Psoas muscle (tissue), 8 donors: ENCODE results near the gene MCIDAS. TPM values are rescaled to one million over a fixed set of nuclear protein-coding genes. Genes with fewer than 3 reads are reported as not detected.
A peak's percentile ranks its signal among the peaks of the same experiment; 100 is the strongest.

Experiments used
- ATAC-seq, 4 donors: fragments of 200-7000 bp; cut with Tn5 transposase; one replicate each; pipeline ENCODE4 v1.9.1; 2020; ENCODE audit warnings: moderate library complexity in 3 of 4, mild to moderate bottlenecking in 2 of 4
- DNase-seq, 2 donors: peaks; one replicate each; pipeline ENCODE4 v3.0.0-alpha.2; 2020
- H3K27ac ChIP-seq: fragments of 200-600 bp; one replicate; pipeline ENCODE4 v1.8.0; 2022
- H3K27me3 ChIP-seq, 3 donors: fragments of 200-600 bp in 1 of 3; one replicate each; pipeline versions ENCODE4 v1.6.1 to v1.8.0; 2013 to 2022; ENCODE audit warnings: low read length in 2 of 3, mild to moderate bottlenecking in 2 of 3, moderate library complexity in 1 of 3; ENCODE audit not compliant: insufficient read depth in 3 of 3
- H3K36me3 ChIP-seq, 2 donors: fragments of 200-600 bp in 1 of 2; one replicate each; pipeline versions ENCODE4 v1.6.1 to v1.8.0; 2013 to 2022; ENCODE audit warnings: low read depth in 1 of 2, mild to moderate bottlenecking in 1 of 2, moderate library complexity in 1 of 2; ENCODE audit not compliant: insufficient read depth in 1 of 2
- H3K4me1 ChIP-seq: fragments of 200-600 bp; one replicate; pipeline ENCODE4 v1.8.0; 2022
- H3K4me3 ChIP-seq: fragments of 200-600 bp; one replicate; pipeline ENCODE4 v1.8.0; 2022; ENCODE audit warnings: mild to moderate bottlenecking
- H3K9me3 ChIP-seq: fragments of 200-600 bp; one replicate; pipeline ENCODE4 v1.8.0; 2022
- WGBS, 3 donors: extraction: QIAGEN DNeasy Blood & Tissue Kit; methylation state at CpG; one replicate each; pipeline versions ENCODE4 v1.1.6 to v1.1.7; 2013; 5-methylcytosine and 5-hydroxymethylcytosine counted together
- intact Hi-C, 2 donors: fragments of 100-400 bp; cut with DNase I; formaldehyde crosslinking; loops; one replicate each; pipeline versions ENCODE4 v1.11.0 to v1.14.2; 2022
- polyA plus RNA-seq, 3 donors: library from polyadenylated mRNA; stranded (reverse); fragments of 200-250 nt; gene quantifications; one replicate each; pipeline ENCODE4 v1.2.3, GENCODE V29; 2013
- total RNA-seq, 4 donors: library from RNA; stranded (reverse); fragmentation: NEBNext Ultra II Directional in 2 of 4; extraction: Animal tissue kit (Norgen Biotek cat#: 25700) in 2 of 4; gene quantifications; one replicate each; pipeline versions ENCODE4 v1.2.1 to v1.2.4, GENCODE V29; 2021 to 2023
- TF ChIP-seq, protein P1 (sequence below): fragments of 200-600 bp; IDR thresholded peaks from one replicate; pipeline ENCODE4 v1.8.0; 2022; ENCODE audit warnings: antibody characterized with exemption
- donor health status: healthy with polysubstance abuse.
- donor health status: DM: no; HTN: no; CAD: no; lungs with moderate emphysema.
- donor health status: Bipolar disorder and iron deficiency.
- donor health status: healthy.
- donor health status: DM: yes; HTN: yes; CAD: no.
- donor health status: DM: no; HTN: no; CAD: no.
- donor health status: DM: no; HTN: no; CAD: no.
- donor health status: DM: yes; HTN: yes; CAD: no.

Gene MCIDAS
- total and polyA plus RNA-seq, 7 donors: not detected

DNA sequence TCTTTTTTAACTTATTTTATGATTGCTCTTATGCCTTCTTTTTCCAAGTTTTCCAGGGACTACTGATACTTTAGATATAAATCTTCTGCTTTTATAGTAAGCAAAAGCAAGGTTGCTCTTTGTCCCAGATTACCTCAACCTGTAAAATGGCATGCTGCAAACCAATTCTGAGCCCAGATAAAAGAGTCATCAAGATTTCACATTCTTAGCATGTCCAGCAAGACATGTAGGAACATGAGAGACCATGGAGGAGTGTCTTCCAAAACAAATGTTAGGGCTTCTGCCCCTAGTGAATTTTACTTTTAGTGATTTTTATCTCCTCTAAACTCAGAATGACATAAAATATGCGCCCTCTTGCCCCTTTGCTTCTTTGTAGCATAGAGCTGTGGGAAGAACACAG, 47.1 kb downstream of the MCIDAS start:
- 41 to 72% (median 69%) methylated on average over 1 of the region's 1 CpG for WGBS, 3 donors
- Histone ChIP-seq H3K9me3 (no peaks in the 10 kb centered on the region), H3K4me1 (peaks cover 6% of the 10 kb centered on the region), H3K27ac (no peak overlapping the region), H3K4me3 (no peak overlapping the region), H3K36me3 (no peaks in the 10 kb centered on the region), H3K27me3 (peaks cover 5 to 59% (median 11%) of the 10 kb centered on the region in 3 donors)
- no peak for ATAC-seq
- intact Hi-C loops: no loop called here
- TF ChIP-seq, protein P1, sequence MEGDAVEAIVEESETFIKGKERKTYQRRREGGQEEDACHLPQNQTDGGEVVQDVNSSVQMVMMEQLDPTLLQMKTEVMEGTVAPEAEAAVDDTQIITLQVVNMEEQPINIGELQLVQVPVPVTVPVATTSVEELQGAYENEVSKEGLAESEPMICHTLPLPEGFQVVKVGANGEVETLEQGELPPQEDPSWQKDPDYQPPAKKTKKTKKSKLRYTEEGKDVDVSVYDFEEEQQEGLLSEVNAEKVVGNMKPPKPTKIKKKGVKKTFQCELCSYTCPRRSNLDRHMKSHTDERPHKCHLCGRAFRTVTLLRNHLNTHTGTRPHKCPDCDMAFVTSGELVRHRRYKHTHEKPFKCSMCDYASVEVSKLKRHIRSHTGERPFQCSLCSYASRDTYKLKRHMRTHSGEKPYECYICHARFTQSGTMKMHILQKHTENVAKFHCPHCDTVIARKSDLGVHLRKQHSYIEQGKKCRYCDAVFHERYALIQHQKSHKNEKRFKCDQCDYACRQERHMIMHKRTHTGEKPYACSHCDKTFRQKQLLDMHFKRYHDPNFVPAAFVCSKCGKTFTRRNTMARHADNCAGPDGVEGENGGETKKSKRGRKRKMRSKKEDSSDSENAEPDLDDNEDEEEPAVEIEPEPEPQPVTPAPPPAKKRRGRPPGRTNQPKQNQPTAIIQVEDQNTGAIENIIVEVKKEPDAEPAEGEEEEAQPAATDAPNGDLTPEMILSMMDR: no peak
- no peak for DNase-seq

DNA sequence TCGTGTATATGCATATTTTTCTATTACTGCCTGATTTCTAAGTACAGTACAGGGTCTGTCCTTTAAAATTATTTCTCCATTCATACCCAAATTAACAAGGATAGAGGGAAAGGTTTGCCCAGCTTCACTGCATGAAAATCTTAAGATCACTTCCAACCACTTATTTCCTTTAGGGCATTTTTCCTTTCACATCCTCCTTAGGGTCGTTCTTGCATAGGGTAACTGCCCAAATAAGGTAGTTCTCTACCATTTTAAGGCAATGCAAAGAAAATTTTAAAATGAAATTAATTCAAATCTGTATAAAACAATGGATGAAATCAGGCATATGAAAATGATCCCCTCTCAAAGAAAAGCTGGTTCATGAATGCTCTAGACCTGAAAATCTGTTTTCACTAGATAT, 50.0 kb downstream of the MCIDAS start:
- 29 to 40% (median 33%) methylated on average over 2 of the region's 2 CpGs for WGBS, 3 donors
- DNase-seq: no peak
- Histone ChIP-seq H3K36me3 (no peaks in the 10 kb centered on the region), H3K4me3 (no peak overlapping the region), H3K27ac (no peak overlapping the region), H3K27me3 (peaks cover 5 to 64% (median 14%) of the 10 kb centered on the region in 3 donors), H3K4me1 (peaks cover 12% of the 10 kb centered on the region), H3K9me3 (no peaks in the 10 kb centered on the region)
- TF ChIP-seq, protein P1: no peak
- intact Hi-C loops: loop anchor here (2.0 to 10.0 kb wide), 2 partner anchors 52 to 58 kb away; partner anchors contain the start of gene CCNO (in 1 of the 2)
- no peak for ATAC-seq

- H3K27me3 ChIP-seq: peaks cover 5 to 64% (median 14%) of the 10 kb centered on the region in 3 donors
Observed at GRCh38 chr5:55176176-55176818, 50.8 kb downstream of the MCIDAS start.

GRCh38 chr5:55175781-55176175, 51.3 kb downstream of the MCIDAS start:
- peak overlapping the region; percentile 53 for H3K4me3 ChIP-seq
- ATAC-seq: no peak

More at GRCh38 chr5:55176176-55176818, 50.8 kb downstream of the MCIDAS start:
- no peaks in the 10 kb centered on the region for H3K36me3 ChIP-seq
- H3K9me3 ChIP-seq: no peaks in the 10 kb centered on the region
- intact Hi-C loops: loop anchor here (2.0 to 10.0 kb wide), 2 partner anchors 53 to 59 kb away; partner anchors contain the start of gene CCNO (in 1 of the 2)
- TF ChIP-seq, protein P1: peak; percentile 40
- H3K4me3 ChIP-seq: peak overlapping the region; percentile 53
- 1 to 3% (median 3%) methylated on average over 44 of the region's 44 CpGs for WGBS, 3 donors
- ATAC-seq (peak; percentile 44 to 74 (median 66)), DNase-seq (peak; percentile 27 to 62)
- peaks cover 12% of the 10 kb centered on the region for H3K4me1 ChIP-seq
- H3K27ac ChIP-seq: no peak overlapping the region

More at GRCh38 chr5:55175781-55176175, 51.3 kb downstream of the MCIDAS start:
- Histone ChIP-seq H3K27ac (no peak overlapping the region), H3K27me3 (peaks cover 5 to 64% (median 14%) of the 10 kb centered on the region in 3 donors), H3K4me1 (peaks cover 12% of the 10 kb centered on the region), H3K36me3 (no peaks in the 10 kb centered on the region), H3K9me3 (no peaks in the 10 kb centered on the region)
- intact Hi-C loops: loop anchor here (2.0 to 10.0 kb wide), 2 partner anchors 53 to 59 kb away; partner anchors contain the start of gene CCNO (in 1 of the 2)
- no peak for DNase-seq
- 16 to 20% (median 18%) methylated on average over 7 of the region's 7 CpGs for WGBS, 3 donors
- TF ChIP-seq, protein P1: no peak
